GM21723 (cell line): ENCODE data around the gene DPH1.

Experiments
- ATAC-seq: cut with Tn5 transposase; IDR thresholded peaks from one replicate; pipeline ENCODE4 v1.9.1; 2021; ENCODE audit warnings: mild to moderate bottlenecking, moderate library complexity; ENCODE audit not compliant: unreplicated experiment

DPH1 gene

GRCh38 chr17:2060681-2061440 lies 30.9 kb downstream of the DPH1 start:
- no peak for ATAC-seq

GRCh38 chr17:2061441-2061958 lies 31.5 kb downstream of the DPH1 start:
- no peak for ATAC-seq

GRCh38 chr17:2062571-2063183 lies 32.7 kb downstream of the DPH1 start:
- no peak for ATAC-seq

GRCh38 chr17:2063261-2064146 lies 33.6 kb downstream of the DPH1 start:
- ATAC-seq = no peak

DNA sequence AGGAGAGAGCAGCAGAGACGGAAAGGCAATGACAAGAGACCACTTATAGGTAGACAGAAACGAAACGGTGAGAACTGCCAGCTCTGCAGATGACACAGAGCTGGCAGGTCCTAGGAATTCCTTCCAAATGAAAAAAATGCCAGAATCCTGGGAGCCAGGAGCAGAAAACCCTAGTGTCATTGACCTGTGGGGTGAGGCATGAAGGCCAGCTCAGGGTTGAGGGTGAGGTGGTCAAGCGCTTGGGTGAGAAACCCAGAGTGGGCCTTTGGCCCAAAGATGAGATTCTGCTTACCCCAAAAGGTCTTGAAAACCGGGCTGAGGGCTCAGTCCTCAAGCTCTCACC lies 34.2 kb downstream of the DPH1 start:
- ATAC-seq = no peak

DNA sequence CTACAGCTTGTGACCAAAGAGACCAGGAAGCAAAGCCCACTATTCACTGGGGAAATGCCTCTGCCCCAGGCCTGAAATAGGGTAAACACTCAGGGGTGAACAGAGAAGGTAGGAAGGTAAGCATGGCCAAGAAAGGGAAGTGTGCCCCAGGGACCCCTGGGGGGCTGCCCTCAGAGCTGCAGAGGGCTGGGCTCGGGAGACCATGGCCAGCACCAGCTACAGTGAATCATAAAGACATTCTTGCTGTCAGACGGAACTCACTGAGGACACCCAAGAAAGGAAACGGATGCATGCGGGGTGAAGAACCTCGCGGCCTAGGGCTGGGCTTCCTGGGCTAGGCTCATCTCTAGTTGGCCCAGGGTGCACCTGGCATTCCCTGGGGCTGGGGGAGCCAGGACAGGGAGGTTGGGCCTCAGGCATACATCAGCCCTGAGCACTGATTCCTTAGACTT lies 34.6 kb downstream of the DPH1 start:
- no peak for ATAC-seq

GRCh38 chr17:2064980-2065785 lies 35.2 kb downstream of the DPH1 start:
- ATAC-seq = no peak

GRCh38 chr17:2065949-2066400 lies 36.0 kb downstream of the DPH1 start:
- no peak for ATAC-seq

DNA sequence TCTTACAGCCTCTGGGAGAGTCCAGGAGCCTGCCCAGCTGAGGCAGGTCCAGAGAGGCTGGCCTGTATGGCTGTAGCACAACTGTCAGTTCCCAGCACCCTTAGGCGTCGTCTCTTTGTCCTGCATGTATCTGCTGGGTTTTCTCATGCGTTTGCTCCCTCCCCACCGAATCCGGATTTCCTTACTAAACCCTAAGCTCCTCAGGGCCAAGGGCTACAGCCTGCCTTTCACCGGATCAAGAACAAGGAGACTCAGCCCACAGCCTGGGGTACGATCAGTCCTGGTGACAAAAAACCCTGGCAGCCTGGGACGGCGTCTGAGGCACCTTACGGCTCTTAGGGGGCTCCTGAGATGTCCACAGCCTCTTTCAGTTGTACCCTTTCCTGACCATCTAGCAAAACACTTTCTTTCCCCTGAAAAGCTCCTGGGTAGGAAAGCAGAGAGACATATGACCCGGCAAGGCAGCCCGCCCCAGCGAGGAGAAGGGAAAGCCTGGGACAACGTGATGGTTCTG lies 37.2 kb downstream of the DPH1 start:
- ATAC-seq = no peak

- no peak for ATAC-seq
Measured at GRCh38 chr17:2067608-2068024, 37.7 kb downstream of the DPH1 start.

DNA sequence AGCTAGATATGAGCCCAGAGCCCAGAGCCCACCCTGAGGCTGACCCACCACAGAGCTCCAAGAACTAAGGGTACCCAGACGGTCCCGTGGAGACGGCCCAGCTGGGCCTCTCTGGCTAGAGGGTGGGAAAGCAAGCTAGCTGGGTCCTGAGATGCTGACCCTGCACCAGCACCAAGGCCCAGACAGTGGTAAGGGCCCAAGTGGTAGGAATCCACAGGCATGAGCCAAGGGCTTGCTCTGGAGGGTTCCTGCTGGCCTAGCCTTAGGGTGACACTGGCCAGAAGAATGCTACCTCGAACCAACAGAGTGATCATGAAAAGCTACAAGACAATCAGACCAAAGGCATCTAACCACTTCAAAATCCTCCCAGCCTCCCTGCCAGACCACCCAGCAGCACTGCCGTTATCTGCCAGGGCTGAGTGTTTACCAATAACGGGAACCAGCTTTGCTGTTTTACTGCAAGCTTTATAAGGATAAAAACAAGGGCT lies 38.1 kb downstream of the DPH1 start:
- no peak for ATAC-seq

DNA sequence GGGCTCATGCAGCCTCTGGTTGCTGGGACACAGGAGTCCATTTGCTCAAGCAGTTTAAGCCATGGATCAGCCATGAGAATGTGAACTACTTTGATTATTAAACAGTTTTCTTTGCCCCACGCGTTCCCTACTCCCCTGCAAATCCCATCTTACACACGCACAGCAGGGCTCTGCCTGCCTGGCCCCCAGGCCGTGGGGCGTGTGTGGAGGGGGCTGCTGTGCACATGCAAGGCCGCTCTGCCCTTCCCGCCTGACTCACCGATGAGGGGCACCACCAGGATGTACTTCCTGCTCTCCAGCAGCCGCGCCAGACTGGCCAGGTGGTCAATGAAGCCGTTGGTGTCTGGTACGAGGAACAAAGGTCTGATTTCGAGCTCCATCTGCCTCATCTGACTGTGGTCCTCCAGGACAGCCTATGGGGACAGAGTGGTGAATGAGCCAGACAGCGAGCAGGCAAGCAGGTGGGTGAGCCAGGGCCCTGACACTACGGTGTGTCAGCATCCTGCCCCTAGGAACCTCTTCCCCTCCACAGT lies 38.6 kb downstream of the DPH1 start:
- ATAC-seq = no peak

GRCh38 chr17:2070241-2071023 lies 40.5 kb downstream of the DPH1 start:
- peak; percentile 72 for ATAC-seq

DNA sequence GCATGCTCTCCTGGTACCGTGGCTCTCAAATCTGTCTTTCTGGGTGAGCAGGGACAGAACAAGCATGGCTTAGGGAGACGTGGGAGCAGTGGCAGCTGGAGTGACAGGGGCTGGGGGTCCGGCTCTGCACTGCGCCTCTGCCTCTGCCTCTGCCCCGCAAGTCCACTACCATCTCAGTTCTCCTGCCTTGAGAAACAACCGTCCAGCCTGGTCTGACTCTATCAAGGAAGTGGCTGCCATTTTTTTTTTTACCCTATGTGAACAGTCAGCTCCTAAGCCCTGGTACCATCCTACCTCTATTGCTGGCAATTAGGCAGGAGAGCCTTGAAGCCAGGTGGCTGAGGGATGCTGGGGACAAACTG lies 41.1 kb downstream of the DPH1 start:
- ATAC-seq = no peak

- ATAC-seq = no peak
Measured at GRCh38 chr17:2071455-2072281, 41.7 kb downstream of the DPH1 start.

DNA sequence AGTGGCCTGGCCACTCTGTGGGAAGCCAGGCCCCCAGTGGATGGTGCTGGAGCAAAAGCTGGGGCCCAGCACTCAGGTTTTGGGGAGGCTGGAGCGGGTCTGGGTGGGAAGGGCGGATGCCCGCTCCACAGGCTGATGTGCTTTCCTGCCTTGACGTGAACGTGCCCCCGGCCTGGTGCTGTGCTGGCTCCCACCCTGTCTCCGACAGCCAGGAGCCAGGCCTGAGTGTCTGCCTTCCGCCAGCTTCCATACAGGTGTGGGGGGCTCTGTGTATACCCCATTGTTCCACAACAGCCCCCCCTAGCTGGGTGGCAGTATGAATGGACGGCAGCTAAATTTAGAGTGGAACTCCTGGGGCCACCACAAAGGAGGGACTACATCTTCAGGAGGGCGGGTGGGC lies 45.0 kb downstream of the DPH1 start:
- no peak for ATAC-seq

- no peak for ATAC-seq
Measured at GRCh38 chr17:2075336-2076086, 45.6 kb downstream of the DPH1 start.
